Pulmonary artery endothelial cell (primary cell): Measurements from ENCODE around the gene ALDH1B1. TPM values are rescaled to one million over a fixed set of nuclear protein-coding genes. Genes with fewer than 3 reads are reported as not detected.
"Not testable (repeated sequence)": the region's sequence is repeated elsewhere in the genome, so short reads cannot be mapped to it uniquely, and the experiment has no call there.

Source experiments
- DNase-seq: peaks from one replicate; pipeline ENCODE4 v3.0.0-alpha.2; 2011; ENCODE audit warnings: low read depth, low spot score
- total RNA-seq: library from RNA; depleted of rRNA; stranded (reverse); fragments of >200 nt; gene quantifications from 2 replicates; pipeline ENCODE4 v1.2.3, GENCODE V29; 2014

ALDH1B1 gene
- total RNA-seq, 1 donor from 2014 or later, result 24.7 TPM

DNA sequence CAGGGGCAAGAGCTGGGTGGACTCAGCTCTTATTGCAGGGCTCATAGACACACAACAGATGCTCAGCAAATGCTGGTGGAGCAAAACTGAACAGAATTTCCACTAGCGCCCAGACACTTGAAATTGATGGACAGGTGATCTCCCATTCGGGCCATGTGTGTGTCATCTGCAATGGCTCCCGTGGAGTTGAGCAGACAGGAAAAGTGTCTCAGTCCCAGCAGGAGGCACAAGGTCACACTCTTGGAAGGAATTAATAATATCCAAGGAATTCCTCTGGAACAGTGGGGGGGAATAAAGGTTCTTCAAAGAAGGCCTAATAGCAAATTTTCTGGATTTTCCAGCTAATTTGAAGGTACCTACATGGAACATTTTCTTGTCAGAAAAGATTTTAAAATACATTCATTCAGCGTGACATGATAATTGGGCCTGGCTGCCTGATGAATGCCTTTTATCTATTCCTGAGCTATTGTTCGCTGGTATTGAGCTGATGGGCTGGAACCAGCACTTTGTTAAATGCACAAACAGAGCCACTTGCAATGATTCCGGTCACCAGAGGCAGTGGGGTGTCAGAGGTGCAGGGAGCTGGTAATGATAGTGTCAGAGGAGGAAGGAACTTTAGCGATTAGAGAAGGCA, 31.5 kb upstream of the ALDH1B1 start:
- no peak for DNase-seq

DNA sequence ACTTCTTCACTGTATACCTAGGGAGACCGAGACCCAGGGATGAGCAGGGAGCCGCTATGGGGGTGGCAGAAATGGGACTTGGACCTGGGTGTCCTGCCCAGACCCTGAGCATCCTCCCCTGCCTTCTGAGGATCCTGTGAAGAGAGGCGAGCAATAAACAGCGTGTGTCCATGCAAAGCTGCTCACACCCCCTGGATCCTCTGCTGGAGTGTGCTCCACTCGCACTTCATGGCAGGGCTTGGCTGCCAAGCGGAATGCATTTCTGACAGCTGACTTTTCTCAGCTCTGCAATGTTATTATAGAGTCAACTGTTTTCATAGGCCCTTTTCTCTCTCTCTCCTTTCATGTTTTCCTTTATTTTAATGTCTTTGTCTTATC, 31.0 kb upstream of the ALDH1B1 start:
- no peak for DNase-seq

DNA sequence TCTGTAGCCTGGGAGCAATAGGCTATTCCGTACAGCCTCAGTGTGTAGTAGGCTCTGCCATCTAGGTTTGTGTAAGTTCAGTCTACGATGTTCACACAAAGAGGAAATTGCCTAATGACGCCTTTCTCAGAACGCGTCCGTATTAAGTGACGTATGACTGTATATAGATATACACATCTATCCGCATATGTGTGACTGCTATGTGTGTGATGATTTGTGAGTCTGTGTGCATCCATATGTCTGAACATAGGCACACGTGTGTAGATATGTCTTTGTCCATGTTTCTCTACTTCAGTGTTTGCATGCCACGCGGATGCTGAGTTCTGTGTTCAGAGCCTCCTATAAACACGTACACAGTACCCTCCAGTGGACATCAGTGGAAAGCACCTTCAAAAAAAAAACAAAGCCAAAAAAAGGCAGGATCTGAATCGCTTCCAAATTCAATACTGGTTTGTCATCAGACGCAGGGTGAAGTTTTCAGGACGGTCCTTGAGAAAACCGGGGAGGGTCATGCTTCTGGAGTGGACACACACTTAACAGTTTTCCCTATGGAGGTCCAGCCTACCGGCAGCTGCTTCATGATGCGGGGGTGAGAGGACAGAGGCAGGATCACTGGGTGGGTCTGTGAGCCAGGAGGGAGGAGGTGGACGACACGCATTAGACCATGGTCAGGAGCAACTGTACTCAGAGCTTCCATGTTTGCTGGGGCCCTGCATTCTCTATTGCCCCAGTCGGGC, 29.5 kb upstream of the ALDH1B1 start:
- DNase-seq, result peak; percentile 24

DNA sequence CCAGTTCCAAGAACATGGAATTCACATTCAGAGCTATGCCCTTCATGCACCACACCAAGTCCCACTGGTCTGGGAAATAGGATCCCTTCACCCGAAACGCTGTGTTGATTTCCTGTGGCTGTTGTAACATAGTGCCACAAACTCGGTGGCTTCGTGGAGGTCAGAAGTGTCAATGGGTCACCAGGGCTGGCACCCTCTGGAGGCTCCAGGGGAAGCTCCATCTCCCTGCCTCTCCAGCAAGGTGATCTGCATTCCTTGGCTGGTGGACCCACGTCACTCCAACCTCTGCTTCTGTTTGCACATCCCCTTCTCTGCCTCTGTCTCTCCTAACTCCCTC, 28.9 kb upstream of the ALDH1B1 start:
- DNase-seq, result no peak

- no peak for DNase-seq
These were observed 24.6 kb upstream of the ALDH1B1 start for GRCh38 chr9:38367898-38368297.

GRCh38 chr9:38368731-38369130, 23.8 kb upstream of the ALDH1B1 start:
- DNase-seq, result no peak

DNA sequence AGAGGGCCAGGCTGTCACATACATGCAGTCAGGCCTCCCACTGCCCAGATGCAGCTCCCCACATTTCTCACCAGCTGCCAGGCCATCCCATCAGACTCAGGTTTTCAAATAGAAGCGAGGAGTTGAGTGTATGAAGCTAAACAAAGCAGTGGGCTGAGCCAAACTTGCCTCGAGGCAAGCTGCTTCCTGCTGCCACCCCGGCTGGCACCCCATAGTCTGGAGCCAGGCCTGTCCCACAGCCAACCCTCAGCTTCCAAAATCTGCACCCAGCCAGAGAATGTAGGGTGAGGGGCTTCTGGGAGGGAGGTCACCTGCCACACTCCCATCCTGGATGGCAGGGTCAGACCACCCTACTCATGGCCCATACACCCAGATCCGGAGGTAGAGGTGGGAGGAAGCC, 22.3 kb upstream of the ALDH1B1 start:
- no peak for DNase-seq

- no peak for DNase-seq
These were observed 21.0 kb upstream of the ALDH1B1 start for GRCh38 chr9:38371495-38371894.

- no peak for DNase-seq
These were observed 19.5 kb upstream of the ALDH1B1 start for GRCh38 chr9:38372762-38373619.

DNA sequence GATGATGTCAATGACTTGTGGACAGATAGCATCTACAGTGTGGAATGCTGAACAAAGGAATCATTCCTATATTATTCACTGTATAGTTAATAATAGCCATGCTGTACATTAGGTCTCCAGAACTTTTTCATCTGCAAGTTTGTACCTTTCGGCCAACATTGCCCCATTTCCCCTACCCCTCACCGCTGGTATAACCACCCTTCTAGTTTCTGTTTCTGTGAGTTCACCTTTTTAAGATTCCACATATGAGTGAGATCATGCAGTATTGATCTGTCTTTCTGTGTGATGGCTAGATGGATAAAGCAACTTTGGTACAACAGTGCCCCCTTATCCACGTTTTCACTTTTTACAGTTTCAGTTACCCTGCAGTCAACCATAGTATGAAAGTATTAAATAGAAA, 18.8 kb upstream of the ALDH1B1 start:
- no peak for DNase-seq

DNA sequence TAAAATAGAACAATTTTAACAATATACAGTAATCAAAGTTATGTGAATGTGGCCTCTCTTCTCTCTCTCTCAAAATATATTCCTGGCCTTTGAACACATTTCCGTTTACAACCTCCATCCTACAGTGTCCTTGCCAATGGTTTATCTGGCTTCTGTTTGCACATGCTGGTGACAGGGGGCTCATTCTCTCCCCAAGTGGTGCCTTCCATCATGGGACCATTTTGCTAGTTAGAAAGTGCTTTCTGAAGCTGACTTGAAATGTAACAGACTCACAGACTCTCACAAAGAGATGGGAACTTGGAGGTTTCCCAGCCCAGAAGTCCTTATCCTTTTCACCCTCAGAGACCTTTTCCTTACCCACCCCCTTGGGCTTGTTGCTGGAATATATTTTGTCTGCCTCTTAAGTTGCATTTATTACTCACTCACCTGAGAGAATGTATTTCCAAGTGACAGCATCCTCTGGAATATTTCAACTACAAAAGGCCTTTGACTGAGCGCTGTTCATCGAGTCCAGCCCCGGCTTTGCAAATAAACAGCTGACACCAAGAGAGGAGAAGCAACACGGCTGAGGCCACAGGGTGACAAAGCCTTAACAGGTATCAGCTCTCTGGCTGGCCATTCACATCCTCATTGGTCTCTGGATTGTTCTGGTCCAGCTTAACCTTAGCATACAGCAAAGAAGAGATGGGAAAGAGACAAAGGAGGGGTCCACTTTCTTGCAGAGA, 17.5 kb upstream of the ALDH1B1 start:
- no peak for DNase-seq

DNA sequence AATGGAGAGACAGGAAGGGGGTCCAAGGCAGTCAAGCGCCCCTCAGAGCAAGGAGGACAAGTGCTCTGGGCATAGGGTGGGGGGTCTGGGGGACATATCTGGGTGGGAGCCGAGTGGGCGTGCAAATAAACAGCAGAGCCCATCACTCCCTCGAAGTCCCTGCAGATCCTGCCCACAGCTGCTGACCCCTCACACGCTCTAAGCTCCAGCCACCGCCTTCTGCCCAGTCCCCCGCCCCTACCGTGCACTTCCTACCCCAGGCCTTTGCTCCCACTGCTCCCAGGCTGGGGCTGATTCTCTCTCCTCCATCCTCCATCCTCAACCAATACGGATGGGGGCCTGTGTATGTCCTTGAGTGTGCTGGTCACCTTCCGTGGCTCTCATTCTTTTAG, 16.9 kb upstream of the ALDH1B1 start:
- DNase-seq, result no peak

DNA sequence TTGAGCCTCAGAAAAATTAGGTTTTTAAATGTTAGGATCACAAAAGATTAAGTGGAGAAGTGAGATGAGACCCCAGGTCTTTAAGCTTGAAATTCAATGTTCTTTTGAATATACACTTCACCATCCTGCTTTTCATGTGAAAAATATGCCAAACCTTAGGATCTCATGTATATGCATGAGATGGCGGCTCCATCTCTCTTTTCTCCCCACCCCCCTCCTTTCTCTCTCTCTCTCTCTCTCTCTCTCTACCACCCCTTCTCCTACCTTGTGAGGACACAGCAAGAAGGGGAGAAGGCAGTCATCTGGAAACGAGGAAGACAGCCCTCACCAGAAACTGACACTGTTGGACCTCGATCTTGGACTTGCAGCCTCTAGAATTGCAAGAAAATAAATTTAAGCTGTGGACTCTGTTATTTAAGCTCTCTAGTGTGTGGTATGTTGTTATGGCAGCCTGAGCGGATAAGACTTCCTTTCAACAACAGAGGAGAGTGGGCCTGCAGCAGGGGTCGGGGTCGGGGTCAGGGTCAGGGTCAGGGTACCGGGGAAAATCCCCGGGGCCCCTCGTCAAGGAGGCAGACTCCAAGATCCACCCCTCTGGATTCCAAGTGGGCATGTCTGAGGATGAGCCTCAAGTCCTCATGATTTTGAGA, 16.4 kb upstream of the ALDH1B1 start:
- no peak for DNase-seq

DNA sequence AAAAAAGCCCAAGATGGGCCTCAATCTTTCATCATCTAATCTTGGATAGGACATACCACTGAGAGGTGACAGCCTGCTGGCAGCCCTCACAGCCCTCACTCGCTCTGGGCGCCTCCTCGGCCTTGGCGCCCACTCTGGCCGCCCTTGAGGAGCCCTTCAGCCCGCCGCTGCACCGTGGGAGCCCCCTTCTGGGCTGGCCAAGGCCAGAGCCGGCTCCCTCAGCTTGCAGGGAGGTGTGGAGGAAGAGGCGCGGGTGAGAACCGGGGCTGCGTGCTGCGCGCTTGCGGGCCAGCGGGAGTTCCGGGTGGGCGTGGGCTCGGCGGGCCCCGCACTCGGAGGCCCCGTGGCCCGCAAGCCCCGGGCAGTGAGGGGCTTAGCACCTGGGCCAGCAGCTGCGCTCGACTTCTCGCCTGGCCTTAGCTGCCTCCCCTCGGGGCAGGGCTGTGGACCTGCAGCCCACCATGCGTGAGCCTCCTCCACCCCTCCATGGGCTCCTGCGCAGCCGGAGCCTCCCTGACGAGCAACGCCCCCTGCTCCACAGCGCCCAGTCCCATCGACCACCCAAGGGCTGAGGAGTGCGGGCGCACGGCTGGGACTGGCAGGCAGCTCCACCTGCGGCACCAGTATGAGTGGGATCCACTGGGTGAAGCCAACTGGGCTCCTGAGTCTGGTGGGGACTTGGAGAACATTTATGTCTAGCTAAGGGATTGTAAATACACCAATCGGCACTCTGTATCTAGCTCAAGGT, 15.0 kb upstream of the ALDH1B1 start:
- DNase-seq, result not testable (repeated sequence)

GRCh38 chr9:38380230-38380871, 12.2 kb upstream of the ALDH1B1 start:
- no peak for DNase-seq

- no peak for DNase-seq
These were observed 11.5 kb upstream of the ALDH1B1 start for GRCh38 chr9:38380872-38381534.

DNA sequence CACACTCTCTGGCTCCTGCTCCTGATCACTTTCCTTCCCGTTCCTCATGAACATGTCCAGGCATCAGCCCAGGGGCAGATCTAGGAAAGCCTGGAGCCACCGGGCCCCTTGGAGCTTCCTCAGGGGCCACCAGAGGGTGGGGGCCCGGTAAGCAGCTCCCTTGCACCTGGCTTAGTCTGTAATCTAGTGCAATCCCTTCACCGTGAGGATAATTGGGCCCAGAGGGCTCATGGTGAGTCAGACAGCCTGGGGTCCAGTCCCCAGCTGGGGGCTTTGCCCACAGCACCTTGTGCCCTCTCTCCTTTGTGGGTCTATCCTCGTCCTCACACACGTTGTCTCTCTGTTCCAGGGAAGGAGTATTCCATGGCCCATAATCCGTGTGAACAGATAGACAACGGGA, 10.4 kb upstream of the ALDH1B1 start:
- no peak for DNase-seq

- no peak for DNase-seq
These were observed 7.3 kb upstream of the ALDH1B1 start for GRCh38 chr9:38384990-38385848.

- no peak for DNase-seq
These were observed 6.6 kb upstream of the ALDH1B1 start for GRCh38 chr9:38385896-38386295.
